Calu3 (cell line): ENCODE results near the gene PRDM2. TPM values are rescaled to one million over a fixed set of nuclear protein-coding genes. Genes with fewer than 3 reads are reported as not detected.

Source experiments
- BruUV-seq: library from RNA; stranded (reverse); fragments of 400-500 nt; replicated peaks from 2 replicates; lab custom pipeline; 2021; lab: Mats Ljungman, UMichigan
- CTCF ChIA-PET: fragments of 300-600 bp; sonication (Branson Sonifier 250); formaldehyde crosslinking; loops from one replicate; lab custom pipeline; 2022; ENCODE audit warnings: antibody characterized with exemption; lab: Charles Lee
- DNase-seq: peaks from one replicate; pipeline ENCODE4 v3.0.0; 2022
- H3K27ac Mint-ChIP-seq: one replicate; pipeline ENCODE4 v1.8.0; 2022; ENCODE audit warnings: mixed read lengths; ENCODE audit not compliant: unreplicated experiment
- H3K27me3 Mint-ChIP-seq: one replicate; pipeline ENCODE4 v1.8.0; 2022; ENCODE audit warnings: mixed read lengths; ENCODE audit not compliant: unreplicated experiment
- H3K36me3 Mint-ChIP-seq: one replicate; pipeline ENCODE4 v1.8.0; 2022; ENCODE audit warnings: mild to moderate bottlenecking, moderate library complexity, mixed read lengths; ENCODE audit not compliant: insufficient read depth, unreplicated experiment
- H3K4me1 Mint-ChIP-seq: one replicate; pipeline ENCODE4 v1.8.0; 2022; ENCODE audit warnings: mild to moderate bottlenecking, low read depth, mixed read lengths; ENCODE audit not compliant: unreplicated experiment
- H3K4me3 Mint-ChIP-seq: one replicate; pipeline ENCODE4 v1.8.0; 2022; ENCODE audit warnings: mild to moderate bottlenecking, low read depth, moderate library complexity, mixed read lengths; ENCODE audit not compliant: unreplicated experiment
- H3K9me3 Mint-ChIP-seq: one replicate; pipeline ENCODE4 v1.8.0; 2022; ENCODE audit warnings: low read depth, mixed read lengths; ENCODE audit not compliant: unreplicated experiment
- CTCF ChIP-seq: fragments of 200-600 bp; IDR thresholded peaks from one replicate; pipeline ENCODE4 v1.8.0; 2022; ENCODE audit warnings: antibody characterized with exemption; ENCODE audit not compliant: unreplicated experiment
- intact Hi-C: fragments of 100-400 bp; cut with micrococcal nuclease; formaldehyde crosslinking; loops from one replicate; pipeline ENCODE4 v1.10.0; 2022; ENCODE audit not compliant: unreplicated experiment
- total RNA-seq: library from RNA; stranded (reverse); gene quantifications from 2 replicates; pipeline ENCODE4 v1.2.3, GENCODE V29; 2022

The PRDM2 gene
- total RNA-seq, 1 experiment from 2014 or later: 29.9 TPM

GRCh38 chr1:13824626-13825025, 124.6 kb downstream of the PRDM2 start:
- H3K4me3 Mint-ChIP-seq: no peak overlapping the region
- intact Hi-C loops: loop anchor here (1.0 to 10.0 kb wide), 2 partner anchors 130 to 159 kb away; no protein-coding TSS in a partner anchor
- TF ChIP-seq CTCF: no peak
- no TSS peak for BruUV-seq
- no peaks in the 10 kb centered on the region for H3K27me3 Mint-ChIP-seq
- H3K9me3 Mint-ChIP-seq: no peaks in the 10 kb centered on the region
- DNase-seq: no peak
- H3K4me1 Mint-ChIP-seq: no peaks in the 10 kb centered on the region
- H3K36me3 Mint-ChIP-seq: peaks cover 4% of the 10 kb centered on the region
- CTCF ChIA-PET: no interaction called here
- H3K27ac Mint-ChIP-seq: no peak overlapping the region

GRCh38 chr1:13825033-13825432, 125.0 kb downstream of the PRDM2 start:
- DNase-seq: no peak
- H3K9me3 Mint-ChIP-seq: no peaks in the 10 kb centered on the region
- intact Hi-C loops: loop anchor here (1.0 to 10.0 kb wide), 2 partner anchors 130 to 160 kb away; no protein-coding TSS in a partner anchor
- peaks cover 4% of the 10 kb centered on the region for H3K36me3 Mint-ChIP-seq
- no peaks in the 10 kb centered on the region for H3K27me3 Mint-ChIP-seq
- CTCF ChIA-PET: no interaction called here
- H3K27ac Mint-ChIP-seq: no peak overlapping the region
- no peak overlapping the region for H3K4me3 Mint-ChIP-seq
- TF ChIP-seq CTCF: no peak
- H3K4me1 Mint-ChIP-seq: no peaks in the 10 kb centered on the region
- BruUV-seq: no TSS peak

GRCh38 chr1:13826009-13826408, 126.0 kb downstream of the PRDM2 start:
- Mint-ChIP-seq H3K4me1 (no peaks in the 10 kb centered on the region), H3K9me3 (no peaks in the 10 kb centered on the region), H3K4me3 (no peak overlapping the region), H3K27ac (no peak overlapping the region), H3K27me3 (no peaks in the 10 kb centered on the region), H3K36me3 (peaks cover 4% of the 10 kb centered on the region)
- intact Hi-C loops: loop anchor here (10.0 kb wide), 1 partner anchor 131 kb away; no protein-coding TSS in a partner anchor
- no peak for DNase-seq
- TF ChIP-seq CTCF: no peak
- CTCF ChIA-PET: no interaction called here
- BruUV-seq: no TSS peak

GRCh38 chr1:13826591-13826990, 126.6 kb downstream of the PRDM2 start:
- Mint-ChIP-seq H3K27me3 (no peaks in the 10 kb centered on the region), H3K9me3 (no peaks in the 10 kb centered on the region), H3K4me3 (no peak overlapping the region), H3K27ac (no peak overlapping the region), H3K36me3 (peaks cover 4% of the 10 kb centered on the region), H3K4me1 (no peaks in the 10 kb centered on the region)
- CTCF ChIA-PET: no interaction called here
- no peak for TF ChIP-seq CTCF
- BruUV-seq: no TSS peak
- no peak for DNase-seq
- intact Hi-C loops: loop anchor here (10.0 kb wide), 1 partner anchor 132 kb away; no protein-coding TSS in a partner anchor
